Measurements from ENCODE around the gene DCX.
"Not testable (repeated sequence)": the region's sequence is repeated elsewhere in the genome, so short reads cannot be mapped to it uniquely, and the experiment has no call there.

DCX gene

DNA sequence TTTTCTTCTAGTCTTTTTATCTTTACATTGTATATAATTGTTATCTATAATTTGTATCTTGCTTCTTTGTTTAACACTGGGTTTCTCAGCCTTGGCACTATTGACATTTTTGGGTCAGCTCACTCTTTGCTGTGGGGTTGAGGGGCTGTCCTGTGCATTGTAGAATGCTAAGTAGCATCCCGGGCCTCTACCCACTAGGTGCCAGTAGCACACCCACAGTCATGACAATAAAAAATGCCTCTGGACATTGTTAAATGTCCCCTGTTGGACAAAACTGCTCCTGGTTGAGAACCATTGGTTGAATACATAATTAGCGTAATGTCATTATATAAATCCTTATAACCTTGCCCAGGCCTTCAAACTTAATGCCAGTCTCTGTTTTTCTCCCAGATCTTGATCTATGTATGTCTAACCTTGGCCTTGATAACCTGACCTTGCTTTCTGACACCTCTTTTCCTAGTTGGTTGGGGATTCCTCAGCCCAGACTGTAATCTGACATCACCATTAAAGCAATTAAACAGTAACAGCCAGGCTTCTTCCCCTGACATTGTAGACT is 46.1 kb downstream of the DCX start:
- no peak for DNase-seq

DNA sequence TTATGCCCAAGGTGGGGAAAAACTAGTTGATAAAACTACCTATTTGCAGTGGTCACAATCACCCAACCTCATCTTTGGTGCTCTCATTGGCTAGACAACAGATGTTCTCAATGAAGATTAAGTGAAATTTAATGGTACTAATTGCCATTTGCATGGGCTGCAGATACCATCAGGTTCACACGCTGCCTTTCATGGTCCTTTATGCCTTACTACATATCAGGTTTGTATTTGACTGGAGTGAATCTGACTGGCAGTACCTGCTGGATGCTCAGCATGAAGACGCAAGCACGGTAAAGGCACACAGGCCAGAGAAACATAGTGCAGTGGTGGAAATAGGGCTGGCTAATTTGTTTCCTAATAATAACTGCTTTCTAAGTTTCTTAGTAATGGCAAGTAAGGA is 48.3 kb downstream of the DCX start:
- no peak for DNase-seq

DNA sequence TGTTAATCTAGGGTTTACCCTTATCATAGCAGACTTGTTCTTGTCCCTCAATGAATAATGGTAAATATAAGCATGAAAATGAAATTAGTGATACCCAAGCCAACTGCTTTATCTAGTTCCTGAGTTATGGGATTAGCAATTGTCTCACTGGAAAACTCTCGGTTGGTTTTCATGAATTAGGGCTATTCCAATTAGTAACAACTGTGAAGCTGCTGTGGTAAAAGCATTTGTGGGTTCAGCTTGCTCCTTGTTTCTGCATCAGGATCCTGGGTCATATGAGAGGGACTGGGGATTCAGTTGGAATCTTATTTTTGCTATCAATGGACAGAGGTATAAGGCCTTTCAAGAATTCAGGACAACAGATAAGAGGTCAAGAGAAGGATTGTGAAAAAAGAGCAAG is 50.2 kb downstream of the DCX start:
- DNase-seq = no peak

DNA sequence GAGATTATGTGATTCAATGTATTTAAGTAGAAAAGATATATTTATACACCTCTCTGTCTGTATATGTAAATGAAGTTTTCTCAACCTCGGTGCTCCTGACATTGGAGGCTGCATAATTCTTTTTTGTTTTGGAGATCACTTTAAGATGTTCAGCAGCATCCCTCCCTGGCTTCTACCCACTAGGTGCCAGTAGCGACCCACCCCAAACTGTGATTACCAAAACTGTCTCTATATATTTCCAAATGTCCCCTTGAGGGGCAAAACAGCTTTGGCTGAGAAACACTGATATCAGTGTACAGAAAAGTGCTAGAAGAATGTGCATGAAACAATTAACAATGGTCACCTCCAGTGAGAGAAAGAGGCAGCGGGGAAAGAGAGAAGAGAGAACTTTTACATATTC is 51.2 kb downstream of the DCX start:
- DNase-seq = no peak

DNA sequence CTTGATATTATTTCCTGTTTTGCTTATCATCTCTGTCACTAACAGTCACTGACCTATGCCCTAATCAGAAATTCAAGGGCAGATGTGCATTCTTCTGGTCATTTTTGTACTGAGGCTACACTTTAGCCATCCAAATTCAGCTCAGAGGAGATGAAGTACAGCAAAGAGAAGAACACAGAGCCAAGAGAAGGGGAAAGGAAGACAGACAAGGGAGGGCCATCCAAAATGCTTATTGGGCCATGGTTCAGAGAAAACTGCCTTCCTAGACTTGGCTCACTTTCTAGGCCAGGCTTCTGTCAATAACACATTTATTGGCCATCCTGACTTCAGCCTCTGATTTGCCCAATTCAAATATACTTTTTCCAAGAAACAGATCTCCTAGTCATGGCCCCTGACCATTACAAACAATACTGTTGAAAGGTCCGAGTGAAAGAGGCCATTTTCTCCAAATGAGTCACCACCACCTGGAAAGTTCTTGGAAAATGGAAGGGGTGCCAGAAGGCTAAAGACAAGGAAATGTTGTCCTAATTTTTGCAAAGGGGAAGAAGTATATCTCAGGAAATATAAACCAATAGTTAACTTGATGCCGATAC is 56.4 kb downstream of the DCX start:
- no peak for DNase-seq

DNA sequence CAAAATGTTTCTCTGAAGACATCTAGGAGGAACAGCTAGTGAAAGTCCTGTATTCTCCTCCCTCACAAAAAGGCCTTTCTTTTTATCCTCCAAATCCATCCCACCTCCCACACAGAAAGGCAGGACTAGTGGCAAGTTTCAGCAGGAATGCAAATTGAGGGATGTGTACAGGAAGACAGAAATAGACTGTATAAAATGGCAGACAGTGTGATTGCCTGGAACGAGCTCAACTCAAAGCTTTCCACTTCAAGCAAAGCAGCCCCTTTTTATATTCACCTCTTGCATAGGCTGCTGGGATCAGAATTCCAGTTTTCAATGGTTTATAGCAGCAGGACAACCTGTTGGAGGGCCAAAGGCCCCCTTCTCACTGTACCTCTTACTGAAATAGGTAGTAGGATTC is 57.5 kb downstream of the DCX start:
- no peak for DNase-seq

DNA sequence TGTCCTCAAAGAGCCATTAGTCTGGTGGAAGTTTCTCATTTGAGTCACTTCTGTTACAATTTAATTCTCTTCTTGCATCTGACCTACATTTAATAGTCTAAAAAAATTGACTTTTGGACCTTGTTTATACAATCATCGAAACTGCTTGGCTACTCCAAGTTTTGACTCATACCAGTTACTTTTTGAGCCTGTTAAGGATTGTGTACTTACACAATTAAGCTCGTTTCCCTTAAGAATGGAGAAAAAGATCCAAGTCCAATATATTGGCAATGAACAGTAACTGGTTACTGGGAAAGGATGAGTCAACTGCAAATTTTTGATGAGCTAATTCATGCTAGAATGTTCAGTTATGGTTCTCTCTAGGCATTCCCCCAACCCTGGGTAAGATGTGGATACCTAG is 58.2 kb downstream of the DCX start:
- DNase-seq = no peak

DNA sequence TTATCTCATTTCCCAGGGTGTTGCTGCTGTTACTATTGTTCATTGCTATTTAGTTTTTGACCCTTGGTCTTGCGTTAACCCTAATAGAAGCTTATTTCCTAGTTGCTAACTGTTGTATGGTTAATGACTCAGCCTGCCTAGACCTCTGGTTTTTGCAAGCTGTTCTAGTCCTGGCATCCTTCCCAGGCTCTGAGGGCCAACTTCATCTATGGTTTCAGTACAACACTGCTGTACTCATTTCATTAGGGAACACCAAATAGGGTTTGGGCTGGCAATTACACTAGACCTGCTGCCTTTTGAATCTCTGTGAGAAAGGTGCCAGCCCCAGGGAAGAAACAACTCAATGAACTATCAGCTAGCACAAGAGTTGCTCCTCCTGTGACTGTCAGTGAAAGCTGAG is 59.6 kb downstream of the DCX start:
- DNase-seq = no peak

DNA sequence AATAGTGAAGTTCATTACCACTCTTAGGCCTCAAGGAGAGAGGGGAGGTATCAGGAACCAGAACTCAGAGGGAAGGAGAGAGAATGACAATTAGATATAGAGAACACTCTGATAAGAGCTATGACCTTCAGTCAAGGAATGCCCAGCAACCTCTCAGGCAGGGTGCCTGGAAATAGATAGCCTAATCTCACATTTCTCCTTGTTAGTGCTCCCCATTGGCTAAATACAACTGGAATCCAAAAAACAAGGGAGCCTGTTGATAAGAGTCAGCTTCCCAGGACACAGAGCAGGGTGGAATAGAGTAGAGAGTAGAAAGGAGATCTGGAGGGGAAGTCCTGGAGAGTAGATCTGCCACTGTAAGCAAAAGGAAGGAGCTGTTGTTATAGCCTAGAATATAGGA is 62.1 kb downstream of the DCX start:
- no peak for DNase-seq

DNA sequence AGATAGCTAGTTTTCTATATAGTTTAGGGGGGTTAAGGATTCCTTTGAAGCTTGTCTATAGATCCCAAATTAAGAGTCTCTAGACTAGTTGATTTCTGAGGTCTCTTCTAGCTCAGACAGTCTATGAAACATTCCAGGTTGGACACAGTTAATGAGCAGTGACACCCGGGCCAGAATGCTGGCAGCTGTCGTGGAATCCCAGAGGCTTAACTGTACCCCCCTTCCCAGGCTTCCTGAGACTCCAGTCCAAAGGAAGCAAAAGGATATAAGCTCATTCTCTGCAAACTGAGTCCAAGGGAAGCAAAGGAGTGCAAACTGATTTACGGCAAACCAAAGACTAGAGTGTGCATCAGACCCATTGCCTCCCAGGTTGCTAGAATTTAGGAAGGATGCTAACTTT is 62.9 kb downstream of the DCX start:
- DNase-seq = no peak

DNA sequence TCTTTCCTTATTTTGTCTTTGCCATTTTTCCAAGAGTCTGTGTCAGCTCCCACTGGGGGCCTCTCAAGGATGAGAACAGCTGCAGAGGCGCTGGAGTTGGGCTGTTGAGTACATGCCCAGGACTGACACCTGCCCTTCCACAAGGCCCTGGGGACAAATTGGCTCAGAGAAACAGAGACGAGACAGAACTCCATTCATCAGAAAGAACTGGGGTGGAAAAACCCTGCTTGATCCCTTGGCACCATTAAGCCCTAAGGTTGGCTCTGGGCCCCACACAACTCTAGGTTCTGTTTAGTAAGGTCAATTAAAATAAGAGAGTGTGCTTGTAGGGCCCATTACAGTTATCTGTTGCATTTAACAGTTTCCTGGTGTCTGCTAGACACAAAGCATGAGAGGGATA is 63.6 kb downstream of the DCX start:
- no peak for DNase-seq

DNA sequence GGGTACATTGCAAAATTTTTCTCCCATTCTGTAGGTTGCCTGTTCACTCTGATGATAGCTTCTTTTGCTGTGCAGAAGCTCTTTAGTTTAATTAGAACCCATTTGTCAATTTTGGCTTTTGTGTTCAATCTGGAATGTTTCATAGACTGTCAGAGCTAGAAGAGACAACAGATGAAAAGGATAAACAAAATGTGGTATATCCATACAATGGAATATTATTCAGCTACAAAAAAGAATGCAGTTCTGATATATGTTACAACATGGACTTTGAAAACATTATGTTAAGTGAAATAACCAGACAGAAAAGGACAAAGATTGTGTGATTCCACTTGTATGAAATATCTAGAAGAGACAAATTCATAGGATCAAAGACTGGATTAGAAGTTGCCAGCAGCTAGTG is 65.8 kb downstream of the DCX start:
- DNase-seq = not testable (repeated sequence)

DNA sequence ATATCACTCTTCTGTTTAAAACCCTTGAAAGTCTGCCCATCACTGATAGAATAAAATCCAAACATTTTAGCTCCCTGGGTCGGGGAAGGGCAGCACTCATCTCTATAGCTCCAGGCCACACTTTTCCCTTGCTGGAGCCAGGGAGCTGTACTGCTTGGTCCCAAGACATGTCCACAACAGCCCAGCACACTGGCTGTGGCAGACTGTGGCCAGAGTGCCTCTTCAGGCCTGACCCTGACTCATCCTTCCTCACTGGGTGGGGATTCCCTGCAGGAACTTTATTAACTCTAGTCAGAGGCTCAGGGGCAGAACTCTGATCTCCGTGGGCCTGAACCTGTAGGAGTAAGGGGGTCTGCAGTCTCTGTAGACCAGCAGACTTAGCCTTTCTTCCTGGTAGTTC is 71.9 kb downstream of the DCX start:
- no peak for DNase-seq

DNA sequence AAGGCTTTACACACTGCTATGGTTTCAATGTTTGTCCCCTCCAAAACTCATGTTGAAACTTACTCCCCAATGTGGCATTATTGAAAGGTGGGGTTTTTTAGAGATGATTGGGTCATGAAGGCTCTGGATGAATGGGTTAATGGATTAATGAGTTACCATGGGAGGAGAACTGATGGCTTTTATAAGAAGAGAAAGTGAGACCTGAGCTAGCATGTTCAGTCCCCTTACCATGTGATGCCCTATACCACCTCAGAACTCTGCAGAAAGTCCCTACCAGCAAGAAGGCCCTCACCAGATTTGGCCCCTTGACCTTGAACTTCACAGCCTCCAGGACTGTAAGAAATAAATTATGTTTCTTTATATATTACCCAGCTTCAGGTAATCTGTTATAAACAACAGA is 72.8 kb downstream of the DCX start:
- DNase-seq = no peak

DNA sequence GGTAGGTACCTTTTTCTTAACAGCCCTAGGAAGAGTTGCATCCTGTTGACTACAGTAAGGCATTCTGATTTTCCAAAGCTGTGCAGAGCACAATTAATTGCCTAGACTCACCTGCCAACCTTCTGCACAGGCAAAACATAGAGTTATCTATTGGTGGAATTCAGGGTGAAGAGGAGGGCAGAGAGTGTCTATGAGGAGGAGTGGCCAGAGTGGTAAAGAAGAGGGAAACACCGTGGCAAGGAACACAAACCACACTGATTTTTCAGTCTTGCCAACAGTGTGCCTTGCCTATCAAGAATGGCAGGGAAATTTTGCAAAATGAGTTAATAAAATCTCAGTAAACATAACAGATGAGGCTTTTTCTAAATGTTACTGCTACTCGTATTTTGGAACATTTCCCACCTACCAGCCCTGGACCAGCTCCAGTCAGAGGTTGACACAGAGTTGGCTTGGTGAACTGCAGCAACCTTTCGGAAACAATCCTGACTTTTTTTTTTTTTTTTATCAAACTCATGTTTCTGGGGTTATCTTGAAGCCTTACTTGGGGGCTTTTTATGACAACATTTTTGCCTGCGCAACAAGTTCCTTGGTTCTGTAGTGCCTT is 73.8 kb downstream of the DCX start:
- DNase-seq = no peak

DNA sequence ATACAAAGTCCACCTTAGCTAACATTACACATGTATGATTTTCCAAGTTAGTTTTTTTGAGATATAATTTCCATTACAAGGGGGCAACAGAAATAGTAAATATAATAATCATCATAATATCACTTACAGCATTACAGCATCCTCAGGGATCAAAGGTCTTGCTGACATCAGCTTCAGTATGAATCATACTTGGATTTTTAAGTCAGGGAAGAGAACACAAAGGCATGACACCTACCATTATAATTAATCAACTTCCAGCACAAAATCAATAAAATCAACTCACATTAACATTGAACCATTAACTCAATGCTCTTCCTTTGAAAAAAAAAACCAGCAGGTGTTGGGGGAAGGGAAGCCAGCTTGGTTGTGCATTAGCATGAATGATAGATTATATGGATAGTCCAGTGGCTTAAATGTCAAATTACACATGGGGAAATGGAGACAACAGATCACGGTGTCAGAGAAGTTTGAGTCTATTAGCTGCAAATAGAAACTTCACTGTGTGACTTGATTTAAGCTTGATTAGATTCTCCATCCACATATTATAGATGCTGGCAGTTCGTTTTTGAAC is 74.8 kb downstream of the DCX start:
- no peak for DNase-seq

DNA sequence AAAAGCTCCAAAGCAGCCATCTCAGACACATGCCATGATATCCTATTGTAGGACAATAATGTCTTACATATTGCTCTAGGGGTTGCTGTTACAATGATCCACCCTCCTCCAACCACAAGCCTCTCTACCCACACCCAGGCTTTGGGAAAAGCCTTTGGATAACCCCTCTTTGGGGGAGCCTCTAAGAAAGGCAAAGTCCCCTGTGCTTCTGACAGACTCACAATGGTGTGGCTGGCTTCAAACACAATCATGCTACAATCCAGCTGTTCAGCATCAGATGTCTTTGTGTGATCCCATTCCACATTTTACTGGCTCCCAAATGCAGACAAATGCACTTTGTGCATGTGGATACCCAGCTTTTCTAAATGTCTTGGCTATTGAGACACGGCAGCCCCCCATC is 75.9 kb downstream of the DCX start:
- no peak for DNase-seq

DNA sequence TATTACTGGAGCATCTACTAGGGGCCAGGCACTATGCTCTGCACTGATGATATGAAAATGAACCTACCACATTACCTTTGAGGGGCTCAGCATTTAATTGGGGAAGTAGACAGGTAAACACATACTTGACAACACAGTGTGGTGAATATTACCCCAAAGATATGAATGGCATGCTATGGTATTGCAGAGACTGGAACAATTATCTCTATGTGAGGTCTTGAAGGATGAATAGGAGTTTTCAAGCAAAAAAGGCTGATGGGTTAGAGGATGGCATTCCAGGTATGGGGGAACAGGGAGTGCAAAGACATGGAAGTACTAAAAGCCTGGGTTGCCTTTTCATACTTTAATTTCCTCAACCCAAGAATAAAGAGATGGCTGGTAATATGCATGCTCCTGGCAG is 82.6 kb downstream of the DCX start:
- DNase-seq = no peak

DNA sequence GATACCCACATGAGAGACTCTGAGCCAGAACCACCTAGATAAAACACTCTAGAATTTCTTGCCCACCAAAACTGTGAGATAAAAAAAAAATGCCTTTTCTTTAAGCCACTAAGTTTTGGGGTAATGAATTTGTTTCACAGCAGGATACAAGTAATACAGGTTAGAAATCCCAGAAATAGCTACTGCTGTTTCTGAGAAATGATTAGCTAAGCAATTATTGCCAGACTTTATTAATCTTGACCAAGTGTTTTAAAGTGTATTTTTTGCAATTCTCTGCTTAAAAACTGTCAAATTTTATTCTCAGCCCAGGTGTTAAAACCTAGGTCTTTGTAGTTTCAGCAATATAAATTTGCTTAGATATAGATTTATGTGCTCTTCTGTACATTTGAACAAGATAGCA is 83.1 kb downstream of the DCX start:
- no peak for DNase-seq

DNA sequence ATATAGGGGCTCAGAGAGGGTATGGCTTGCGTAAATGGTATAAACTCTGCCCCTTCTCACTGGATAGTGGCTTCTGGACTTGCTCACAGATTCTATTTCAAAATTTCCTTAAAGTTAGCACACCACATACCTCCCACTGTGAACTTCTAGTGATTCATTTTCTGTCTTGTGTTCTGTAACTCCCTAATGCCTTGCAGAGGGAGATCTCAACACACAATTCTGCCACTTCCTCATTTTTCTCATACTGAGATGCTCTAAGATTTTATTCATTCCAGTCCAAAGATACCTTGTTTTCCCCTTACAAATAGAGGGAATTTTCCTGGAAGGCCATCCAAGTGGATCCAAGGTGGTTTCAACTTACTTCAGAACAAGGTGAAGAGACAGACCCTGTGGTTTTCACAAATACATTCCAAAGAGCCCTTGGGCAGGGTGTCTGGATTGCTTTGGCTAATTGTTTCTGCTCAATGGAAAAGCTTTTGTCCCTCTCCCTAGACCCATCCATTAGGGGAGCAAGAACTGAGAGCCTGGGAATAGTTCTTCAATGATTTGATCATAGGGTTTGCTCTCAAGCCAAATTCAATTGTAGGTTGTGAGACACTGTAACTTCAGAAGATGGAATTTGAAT is 89.6 kb downstream of the DCX start:
- DNase-seq = no peak

DNA sequence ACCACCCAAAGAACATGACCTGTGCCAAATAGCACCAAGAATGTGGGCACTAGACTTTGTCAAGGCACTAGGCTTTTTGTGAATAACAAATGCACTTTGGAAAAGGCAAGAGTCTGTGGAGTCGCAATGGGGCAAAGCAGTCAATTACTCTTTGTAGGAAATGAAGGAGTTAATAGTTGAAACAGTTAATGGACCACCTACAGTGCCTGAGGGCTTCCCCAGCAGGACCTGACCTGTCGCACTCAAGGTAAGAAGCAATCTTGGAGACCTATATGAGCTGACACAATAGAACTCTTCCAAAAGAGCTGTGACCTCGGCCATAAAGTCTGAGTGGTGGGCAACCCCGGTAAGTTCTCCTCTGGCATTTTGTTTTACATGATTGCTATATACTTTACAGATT is 92.5 kb downstream of the DCX start:
- DNase-seq = no peak

DNA sequence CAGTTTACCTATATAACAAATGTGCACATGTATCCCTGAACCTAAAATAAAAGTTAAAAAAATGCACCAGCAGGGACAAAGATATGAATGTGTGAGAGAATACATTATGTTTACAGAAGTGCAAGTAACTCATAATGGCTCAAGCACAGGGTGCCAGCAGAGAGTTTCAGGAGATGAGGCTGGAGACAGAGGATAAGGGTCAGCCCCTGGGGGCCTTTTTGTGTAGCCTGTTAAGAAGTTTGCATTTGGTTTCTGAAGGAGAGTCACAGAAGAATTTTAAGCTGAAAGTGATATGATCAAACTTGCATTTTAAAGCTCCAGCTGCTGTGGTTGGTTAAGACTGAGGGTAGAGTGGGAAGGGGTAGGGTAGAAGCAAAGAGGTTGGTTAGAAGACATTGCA is 93.1 kb downstream of the DCX start:
- DNase-seq = no peak

DNA sequence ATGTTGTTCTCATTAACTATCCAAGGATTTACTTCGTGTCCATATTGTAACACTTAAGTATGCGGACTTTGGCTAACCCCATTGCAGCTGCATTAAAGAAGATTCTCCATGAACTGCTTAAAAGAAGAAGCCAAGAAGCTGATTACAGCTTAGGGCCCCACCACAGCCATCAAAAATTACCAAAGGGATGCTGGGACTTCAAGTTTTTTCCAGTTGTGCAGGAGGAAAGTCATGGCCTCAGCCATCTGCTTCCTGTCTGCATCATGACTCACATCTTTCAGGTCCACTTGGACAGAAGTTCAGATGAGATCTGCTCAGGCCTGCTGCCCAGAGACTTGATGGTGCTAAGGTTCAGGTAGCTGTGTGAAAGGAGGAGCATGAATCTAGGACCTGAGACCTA is 102.9 kb downstream of the DCX start:
- no peak for DNase-seq

DNA sequence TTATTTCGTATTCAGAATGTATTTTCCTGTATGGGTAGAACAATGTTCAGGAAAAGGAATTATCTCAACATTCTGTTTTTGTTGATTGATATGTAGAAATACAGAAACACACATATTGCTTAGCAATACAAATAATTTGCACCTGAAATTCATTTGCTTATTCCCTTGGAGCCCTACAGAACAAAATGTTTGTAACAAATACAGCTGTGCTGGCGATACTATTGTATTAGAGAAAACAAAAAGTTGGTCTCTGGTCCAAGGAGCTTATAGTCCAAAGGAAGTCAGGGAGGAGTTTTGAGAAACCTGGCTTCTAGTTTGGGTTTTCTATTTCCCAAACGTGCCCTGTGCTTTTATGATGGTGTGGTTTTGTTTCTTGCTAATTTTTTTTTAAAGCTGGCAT is 104.0 kb downstream of the DCX start:
- DNase-seq = no peak
